Measurements from ENCODE around the gene OLFM1.
A peak's percentile ranks its signal among the peaks of the same experiment; 100 is the strongest.
"Not testable (repeated sequence)": the region's sequence is repeated elsewhere in the genome, so short reads cannot be mapped to it uniquely, and the experiment has no call there.

Gene OLFM1

GRCh38 chr9:135108831-135109510 is 21.5 kb downstream of the OLFM1 start:
- DNase-seq = no peak

DNA sequence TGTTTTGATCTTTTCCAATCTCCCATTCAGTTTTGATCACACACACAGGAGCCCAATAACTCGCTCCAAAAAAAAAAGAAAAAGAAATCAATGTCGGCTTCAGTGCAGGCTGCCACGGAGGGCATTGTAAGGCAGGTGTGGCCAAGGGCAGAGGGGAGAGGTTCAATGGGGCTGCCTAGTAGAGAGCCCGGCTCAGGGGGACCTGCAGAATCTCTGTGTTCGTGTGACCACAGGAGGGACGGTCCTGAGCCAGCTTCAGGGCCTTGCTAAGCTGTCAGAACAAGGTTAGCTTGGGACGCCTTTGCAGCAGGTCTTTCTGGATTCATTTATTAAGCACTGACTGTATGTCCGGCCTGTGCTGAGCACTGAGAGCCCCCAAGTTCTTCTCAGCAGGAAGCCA is 22.2 kb downstream of the OLFM1 start:
- DNase-seq = no peak

DNA sequence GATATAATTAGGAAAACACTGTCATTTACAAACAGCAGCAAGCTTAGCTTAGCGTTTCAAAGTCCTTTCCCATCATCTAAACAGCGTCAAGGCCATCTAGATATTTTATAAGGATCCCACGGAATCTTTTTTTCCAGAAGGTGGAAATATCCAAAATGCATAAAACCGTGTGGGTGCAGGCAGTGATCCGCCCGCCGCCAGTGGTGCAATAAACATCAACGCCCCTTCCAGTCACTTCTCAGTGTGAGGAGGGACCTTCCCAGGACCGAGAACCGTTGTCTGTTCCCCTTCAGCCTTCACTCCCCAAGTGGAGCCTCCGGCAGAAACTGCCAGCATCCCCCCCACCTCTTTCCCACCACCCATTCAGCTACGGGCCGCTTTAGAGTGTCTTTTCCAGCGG is 22.9 kb downstream of the OLFM1 start:
- DNase-seq = no peak

DNA sequence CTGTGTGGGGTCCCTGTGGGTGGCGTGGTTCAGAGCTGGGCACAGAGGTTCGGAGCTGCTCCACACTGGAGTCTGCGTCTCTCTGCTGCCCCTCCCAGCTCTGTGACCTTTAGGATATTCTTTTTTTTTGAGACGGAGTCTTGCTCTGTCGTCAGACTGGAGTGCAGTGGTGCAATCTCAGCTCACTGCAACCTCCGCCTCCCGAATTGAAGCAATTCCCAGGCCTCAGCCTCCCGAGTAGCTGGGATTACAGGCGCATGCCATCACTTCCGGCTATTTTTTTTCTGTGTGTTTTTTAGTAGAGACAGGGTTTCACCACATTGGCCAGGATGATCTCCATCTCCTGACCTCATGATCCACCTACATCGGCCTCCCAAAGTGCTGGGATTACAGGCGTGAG is 24.1 kb downstream of the OLFM1 start:
- DNase-seq = not testable (repeated sequence)

DNA sequence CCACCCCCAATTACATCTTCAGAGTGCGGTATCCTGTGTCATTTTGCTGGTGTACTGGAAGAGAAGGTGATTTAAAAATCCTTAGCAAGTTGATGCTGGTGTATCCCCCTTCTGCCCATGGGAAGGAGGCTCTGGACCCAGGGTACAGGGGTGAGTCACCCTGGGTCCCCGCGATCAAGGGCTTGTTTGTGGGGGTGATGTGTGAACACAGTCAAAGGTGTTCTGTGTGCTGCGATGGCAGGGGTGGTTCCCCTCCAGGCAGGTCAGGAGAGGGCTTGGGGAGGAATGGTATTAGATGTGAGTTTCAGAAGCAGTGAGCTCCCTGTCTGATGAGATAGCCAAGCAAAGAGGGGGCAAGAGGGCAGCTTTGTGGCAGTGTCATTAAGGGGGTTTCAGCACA is 28.9 kb downstream of the OLFM1 start:
- DNase-seq = no peak

GRCh38 chr9:135116881-135117280 is 29.4 kb downstream of the OLFM1 start:
- no peak for DNase-seq

DNA sequence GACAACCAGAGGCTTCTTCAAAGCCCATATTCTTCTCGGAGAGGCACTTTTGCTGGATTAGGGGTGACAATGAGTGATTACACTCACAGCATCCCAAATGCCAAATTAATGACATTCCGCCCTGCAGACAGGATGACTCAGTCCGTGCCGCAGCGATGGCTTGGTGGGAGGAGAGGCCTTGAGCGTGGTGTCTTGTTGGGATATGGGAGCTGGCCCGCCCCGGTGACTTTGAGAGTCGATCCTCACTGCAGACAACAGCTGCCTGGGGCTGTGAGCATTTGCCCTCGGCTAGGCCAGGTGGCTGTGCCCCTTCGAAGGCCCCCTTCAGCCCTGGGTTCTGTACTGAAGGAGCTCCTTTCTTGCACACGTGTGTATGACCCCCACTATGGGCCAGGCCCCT is 29.8 kb downstream of the OLFM1 start:
- no peak for DNase-seq

DNA sequence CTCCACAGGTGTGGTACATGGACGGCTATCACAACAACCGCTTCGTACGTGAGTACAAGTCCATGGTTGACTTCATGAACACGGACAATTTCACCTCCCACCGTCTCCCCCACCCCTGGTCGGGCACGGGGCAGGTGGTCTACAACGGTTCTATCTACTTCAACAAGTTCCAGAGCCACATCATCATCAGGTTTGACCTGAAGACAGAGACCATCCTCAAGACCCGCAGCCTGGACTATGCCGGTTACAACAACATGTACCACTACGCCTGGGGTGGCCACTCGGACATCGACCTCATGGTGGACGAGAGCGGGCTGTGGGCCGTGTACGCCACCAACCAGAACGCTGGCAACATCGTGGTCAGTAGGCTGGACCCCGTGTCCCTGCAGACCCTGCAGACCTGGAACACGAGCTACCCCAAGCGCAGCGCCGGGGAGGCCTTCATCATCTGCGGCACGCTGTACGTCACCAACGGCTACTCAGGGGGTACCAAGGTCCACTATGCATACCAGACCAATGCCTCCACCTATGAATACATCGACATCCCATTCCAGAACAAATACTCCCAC is 32.1 kb downstream of the OLFM1 start:
- DNase-seq = no peak

GRCh38 chr9:135120249-135120648 is 32.8 kb downstream of the OLFM1 start:
- DNase-seq = no peak

- DNase-seq = no peak
Observed at GRCh38 chr9:135122316-135122715, 34.8 kb downstream of the OLFM1 start.

- no peak for DNase-seq
Observed at GRCh38 chr9:135123126-135123772, 35.8 kb downstream of the OLFM1 start.

DNA sequence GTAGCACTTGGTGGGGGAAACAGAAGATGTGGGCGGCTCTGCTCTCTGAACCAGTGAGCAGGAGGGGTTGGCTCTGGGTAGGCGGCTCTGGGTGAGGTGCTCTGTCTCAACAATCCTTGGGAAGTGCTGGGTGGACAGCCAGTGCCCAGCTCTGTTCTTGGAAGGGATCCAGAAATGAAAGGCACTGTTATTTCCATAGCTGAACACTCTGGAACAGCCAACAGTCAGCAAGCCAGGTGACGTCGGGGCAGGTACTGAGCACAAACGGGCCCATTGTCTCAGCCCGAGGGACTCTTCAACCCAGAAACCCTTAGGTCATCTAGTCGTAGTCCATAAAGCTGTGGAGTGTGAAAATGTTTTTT is 36.3 kb downstream of the OLFM1 start:
- no peak for DNase-seq

DNA sequence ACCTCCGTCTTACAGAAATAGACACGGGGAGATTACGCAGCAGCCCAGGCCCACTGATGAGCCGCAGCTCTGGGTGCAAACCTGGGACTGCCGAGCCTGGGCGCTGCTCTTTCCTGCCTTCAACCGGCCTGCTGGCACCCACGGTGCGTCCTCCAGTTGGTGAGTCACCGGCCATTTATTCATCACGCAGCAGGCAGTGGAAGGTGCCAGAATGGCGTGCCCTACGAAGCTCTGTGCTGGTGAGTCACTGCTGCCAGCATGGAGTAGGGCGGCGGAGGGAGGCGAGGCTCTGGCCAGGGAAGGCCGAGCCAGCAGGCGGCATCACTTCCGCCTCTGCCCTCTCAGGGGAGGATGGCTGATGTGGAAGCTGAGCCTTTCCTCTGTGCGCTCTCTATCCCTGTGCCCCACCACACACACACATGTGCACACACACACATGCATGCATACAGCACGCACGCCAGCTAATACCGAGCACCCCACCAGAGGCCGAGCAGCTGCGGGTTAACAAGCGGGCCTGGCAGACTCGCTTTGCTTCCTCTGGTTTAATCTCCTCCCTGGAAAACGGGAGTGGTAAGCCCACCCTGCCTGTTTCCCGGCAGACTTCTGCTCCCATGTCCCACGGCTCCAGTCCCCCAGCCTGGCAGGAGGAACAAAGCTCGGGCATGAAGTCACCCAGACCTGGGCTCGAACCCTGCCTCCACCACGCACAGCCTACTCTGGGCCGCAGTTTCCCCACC is 39.2 kb downstream of the OLFM1 start:
- DNase-seq = no peak

DNA sequence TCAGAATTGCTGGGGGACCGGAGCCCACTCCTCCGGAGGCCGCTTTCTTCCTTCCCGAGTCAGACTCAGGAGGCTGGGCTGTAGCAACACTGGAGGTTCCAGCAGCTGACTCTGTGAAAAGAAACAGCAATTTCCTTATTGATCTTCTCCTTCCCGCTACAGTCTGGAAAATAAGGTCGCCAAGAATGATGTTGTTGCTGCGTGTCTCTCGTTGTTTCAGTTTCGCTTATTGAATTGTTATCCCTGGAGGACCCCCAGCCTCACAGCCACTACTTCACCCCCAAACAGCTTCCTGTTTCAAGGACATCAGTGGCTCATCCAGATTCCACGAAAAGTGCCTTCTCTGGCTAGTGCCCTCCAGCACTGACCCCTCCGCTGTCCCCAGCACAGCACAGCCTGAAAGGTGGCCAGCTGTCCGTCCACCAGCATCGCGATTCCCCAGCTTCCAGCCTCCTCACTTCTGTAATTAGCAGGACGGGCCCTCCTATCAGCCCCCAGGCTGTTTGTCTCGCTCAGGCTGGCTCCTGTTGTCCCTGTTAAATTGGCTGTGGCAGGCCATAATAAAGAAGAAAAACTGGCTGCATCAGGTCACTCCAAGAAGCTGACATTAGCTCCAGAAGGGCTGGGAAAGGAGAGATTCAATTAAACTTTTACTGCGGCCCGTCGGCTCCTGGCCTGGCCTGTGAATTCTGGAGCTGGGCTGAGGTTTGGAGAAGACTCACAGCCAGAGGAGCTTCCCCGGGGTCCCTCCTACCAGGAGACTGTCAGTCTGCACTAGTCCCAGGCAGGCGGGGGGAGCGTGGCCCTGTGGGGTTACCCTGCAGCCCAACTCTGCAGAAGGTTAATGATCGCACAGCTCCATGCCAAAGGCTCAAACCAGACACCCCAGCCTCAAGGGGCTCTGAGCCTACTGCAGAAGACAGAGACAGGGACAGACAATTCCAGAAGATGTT is 40.5 kb downstream of the OLFM1 start:
- no peak for DNase-seq

DNA sequence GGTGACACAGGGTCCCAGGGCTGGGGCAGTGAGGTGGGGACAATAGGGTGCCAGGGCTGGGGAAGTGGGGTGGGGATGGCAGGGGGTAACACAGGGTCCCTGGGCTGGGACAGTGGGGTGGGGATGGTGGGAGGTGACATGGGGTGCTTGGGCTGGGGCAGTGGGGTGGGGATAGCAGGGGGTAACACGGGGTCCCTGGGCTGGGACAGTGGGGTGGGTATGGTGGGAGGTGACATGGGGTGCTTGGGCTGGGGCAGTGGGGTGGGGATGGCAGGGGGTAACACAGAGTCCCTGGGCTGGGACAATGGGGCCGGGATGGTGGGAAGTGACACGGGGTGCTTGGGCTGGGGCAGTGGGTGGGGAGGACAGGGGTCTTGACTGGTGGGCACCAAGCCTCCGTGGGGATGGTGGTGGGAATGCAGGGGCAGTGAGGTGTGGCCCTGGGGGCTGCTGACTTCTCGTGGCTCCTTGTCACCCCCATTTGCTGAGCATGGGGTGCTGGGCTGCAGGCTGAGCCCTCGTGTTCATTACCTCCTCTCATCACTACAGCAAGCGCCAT is 41.7 kb downstream of the OLFM1 start:
- no peak for DNase-seq

- peak; percentile 93 for DNase-seq
Observed at GRCh38 chr9:135130207-135130976, 42.9 kb downstream of the OLFM1 start.

- no peak for DNase-seq
Observed at GRCh38 chr9:135131488-135131887, 44.0 kb downstream of the OLFM1 start.

- DNase-seq = no peak
Observed at GRCh38 chr9:135132008-135132407, 44.5 kb downstream of the OLFM1 start.

GRCh38 chr9:135134268-135135022 is 47.0 kb downstream of the OLFM1 start:
- peak; percentile 96 for DNase-seq

DNA sequence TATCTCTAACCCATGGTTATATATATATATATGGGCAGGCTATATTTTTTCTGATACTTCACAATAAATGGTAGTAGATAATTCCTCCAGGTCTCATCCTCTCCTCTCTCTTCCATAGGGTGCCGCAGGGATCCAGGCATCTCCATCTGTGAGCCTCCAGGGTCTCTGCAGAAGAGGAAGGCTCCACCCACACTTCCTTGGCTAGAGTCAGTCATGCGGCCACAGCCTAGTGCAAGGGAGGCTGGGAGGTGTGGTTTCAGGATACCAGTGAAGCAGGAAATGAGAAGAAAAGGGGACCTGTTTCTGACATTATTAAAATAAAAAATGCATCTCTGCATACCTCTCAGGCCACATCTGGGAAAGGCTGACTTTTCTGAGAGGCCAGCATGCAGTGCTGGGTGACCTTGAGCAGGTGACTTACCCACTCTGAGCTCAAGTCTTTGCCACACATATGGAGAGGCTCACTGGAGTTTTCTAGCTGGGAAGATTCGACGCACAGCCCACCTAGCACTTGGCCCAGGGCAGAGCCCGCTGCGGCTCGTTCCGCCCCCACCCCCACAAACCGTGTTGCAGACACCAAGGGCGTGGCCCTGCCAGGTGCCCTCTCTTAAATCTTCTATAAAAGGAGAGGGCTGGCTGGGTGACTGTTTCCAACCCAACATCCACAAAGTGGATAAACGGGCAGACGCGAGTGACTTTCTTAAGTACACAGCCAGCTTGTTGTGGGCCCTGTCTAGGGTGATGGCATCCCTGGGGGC is 47.9 kb downstream of the OLFM1 start:
- DNase-seq = peak; percentile 78

Data from RPMI8226 (cell line).